ENCODE data around the gene AIFM2.
"Not testable (repeated sequence)": the region's sequence is repeated elsewhere in the genome, so short reads cannot be mapped to it uniquely, and the experiment has no call there.

Gene AIFM2

DNA sequence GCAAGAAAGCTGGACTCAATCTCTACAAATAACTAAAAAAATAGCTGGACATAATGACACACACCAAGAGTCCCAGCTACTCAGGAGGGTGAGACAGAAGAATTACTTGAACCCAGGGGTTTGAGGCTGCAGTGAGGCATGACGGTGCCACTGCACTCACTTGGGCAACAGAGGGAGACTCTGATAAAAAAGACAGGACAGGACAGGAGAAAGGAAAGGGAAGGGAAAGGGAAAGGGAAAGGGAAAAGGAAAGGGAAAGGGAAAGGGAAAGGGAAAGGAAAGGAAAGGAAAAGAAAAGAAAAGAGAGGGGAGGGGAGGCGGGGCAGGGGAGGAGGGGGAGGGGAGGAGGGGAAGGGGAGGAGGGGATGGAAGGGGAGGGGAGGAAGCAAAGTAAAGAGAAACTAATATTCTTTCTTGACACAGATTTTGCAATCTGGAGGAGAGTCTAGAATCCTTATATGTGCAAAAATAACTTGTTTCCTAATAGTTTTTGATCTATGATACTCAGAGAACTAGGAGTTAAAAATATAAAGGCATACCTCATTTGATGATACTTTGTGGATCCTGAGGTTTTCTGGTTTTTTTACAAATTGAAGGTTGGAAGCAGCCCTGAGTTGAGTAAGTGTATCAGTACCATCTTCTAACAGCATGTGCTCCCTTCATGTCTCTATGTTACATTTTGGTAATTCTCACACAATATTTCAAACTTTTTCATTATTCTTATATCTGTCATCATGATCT, 29.7 kb upstream of the AIFM2 start:
- H3K4me1 ChIP-seq (ENCODE audit: control insufficient read depth, insufficient read depth, low read length) = peaks cover 3% of the 10 kb centered on the region; the same call in 1 of the 2 replicates

DNA sequence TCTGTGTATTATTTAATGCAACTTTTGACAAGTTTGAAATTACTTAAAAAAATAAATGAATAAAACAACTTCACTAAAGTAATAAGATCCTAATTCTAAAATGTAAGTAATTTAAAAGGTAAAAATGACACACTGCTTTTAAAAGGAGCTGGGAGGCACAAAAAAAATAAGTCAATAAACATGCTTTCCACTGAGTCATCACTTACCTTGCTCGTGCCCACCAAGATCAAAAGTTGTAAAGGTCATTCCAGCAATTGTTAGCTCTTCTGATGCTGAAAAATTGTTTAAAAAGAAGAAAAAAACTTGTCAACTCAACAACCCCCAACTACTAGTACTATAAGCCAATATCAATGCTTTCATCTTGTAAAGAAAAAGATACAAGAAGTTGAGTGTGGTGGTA, 28.2 kb upstream of the AIFM2 start:
- CTCF ChIA-PET = interaction anchor here (0.5 to 1.8 kb wide), 3 partner anchors 14 to 893 kb away, joined by 3 to 6 read pairs (median 3); partner anchors contain the start of gene TYSND1

More for the DNA sequence above, 29.7 kb upstream of the AIFM2 start:
- Histone ChIP-seq H3K4me3 (ENCODE audit: low read depth, low read length) (no peak overlapping the region), H3K27ac (ENCODE audit: extremely low read depth, low read depth, low read length) (no peak overlapping the region), H3K36me3 (ENCODE audit: control insufficient read depth in 2 of 2, insufficient read depth in 1 of 2, low read length in 2 of 2) (peaks cover 21 to 75% of the 10 kb centered on the region in 2 experiments), H3K9me3 (ENCODE audit: control insufficient read depth, insufficient read depth, low read depth, low read length) (no peaks in the 10 kb centered on the region)
- ChIA-PET CTCF (interaction anchor here (0.5 to 1.8 kb wide), 3 partner anchors 15 to 788 kb away, joined by 3 to 6 read pairs (median 3); partner anchors contain the start of gene TYSND1), POLR2A (interaction anchor here (0.9 kb wide), 1 partner anchor 15 kb away, joined by 5 read pairs; the partner anchor contains the start of gene TYSND1)
- peak; percentile 64; the same call in 1 of the 2 replicates for TF ChIP-seq IKZF3 (tag by site-specific recombination; IDR thresholded peaks at IDR 0.05)
- peak; percentile 100 for TF ChIP-seq PRDM1 (tag by site-specific recombination; IDR thresholded peaks at IDR 0.05)
- TF ChIP-seq ZNF174 (tag by site-specific recombination; IDR thresholded peaks at IDR 0.05) = no peak

DNA sequence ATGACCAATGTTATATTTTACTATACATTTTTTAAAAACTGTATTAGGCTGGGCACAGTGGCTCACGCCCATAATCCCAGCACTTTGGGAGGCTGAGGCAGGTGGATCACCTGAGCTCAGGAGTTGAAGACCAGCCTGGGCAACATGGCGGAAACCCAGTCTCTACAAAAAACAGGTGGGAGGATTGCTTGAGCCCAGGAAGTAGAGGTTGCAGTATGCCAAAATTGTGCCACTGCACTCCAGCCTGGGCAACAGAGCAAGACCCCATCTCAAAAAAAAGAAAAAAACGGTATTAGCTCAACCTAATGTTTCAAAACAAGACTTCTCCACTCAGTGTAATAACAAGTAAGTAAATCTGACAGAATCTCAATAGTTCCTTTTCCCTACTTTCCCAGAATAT, 26.7 kb upstream of the AIFM2 start:
- H3K36me3 ChIP-seq (ENCODE audit: control insufficient read depth in 2 of 2, insufficient read depth in 1 of 2, low read length in 2 of 2) = peaks cover 33 to 81% of the 10 kb centered on the region in 2 experiments
- not testable (repeated sequence) for H3K4me3 ChIP-seq (ENCODE audit: low read depth, low read length); H3K4me1 ChIP-seq (ENCODE audit: control insufficient read depth, insufficient read depth, low read length); H3K9me3 ChIP-seq (ENCODE audit: control insufficient read depth, insufficient read depth, low read depth, low read length); H3K27ac ChIP-seq (ENCODE audit: extremely low read depth, low read depth, low read length)
- ChIA-PET POLR2A (interaction anchor here (1.0 to 1.5 kb wide), 2 partner anchors 11 to 13 kb away, joined by 4 to 8 read pairs; partner anchors contain the start of genes SAR1A and TYSND1), CTCF (interaction anchor here (5.5 kb wide), 1 partner anchor 13 kb away, joined by 43 read pairs; the partner anchor contains the start of gene TYSND1)
- peak; percentile 90 for TF ChIP-seq ZNF121 (tag by site-specific recombination; IDR thresholded peaks at IDR 0.05)

More for the DNA sequence above, 28.2 kb upstream of the AIFM2 start:
- POLR2A ChIA-PET = interaction anchor here (1.0 to 1.7 kb wide), 2 partner anchors 10 to 14 kb away, joined by 4 to 7 read pairs; partner anchors contain the start of genes SAR1A and TYSND1
- Histone ChIP-seq H3K36me3 (ENCODE audit: control insufficient read depth in 2 of 2, insufficient read depth in 1 of 2, low read length in 2 of 2) (peaks cover 32 to 78% of the 10 kb centered on the region in 2 experiments), H3K4me3 (ENCODE audit: low read depth, low read length) (no peak overlapping the region), H3K4me1 (ENCODE audit: control insufficient read depth, insufficient read depth, low read length) (peaks cover 3% of the 10 kb centered on the region; the same call in 1 of the 2 replicates), H3K27ac (ENCODE audit: extremely low read depth, low read depth, low read length) (no peak overlapping the region), H3K9me3 (ENCODE audit: control insufficient read depth, insufficient read depth, low read depth, low read length) (no peaks in the 10 kb centered on the region)
- no peak for TF ChIP-seq ZNF596 (tag by site-specific recombination; IDR thresholded peaks at IDR 0.05)
- no peak for TF ChIP-seq ZNF23 (tag by site-specific recombination; IDR thresholded peaks at IDR 0.05; ENCODE audit: borderline replicate concordance)
- no peak for TF ChIP-seq ZNF660 (tag by site-specific recombination; IDR thresholded peaks at IDR 0.05)

DNA sequence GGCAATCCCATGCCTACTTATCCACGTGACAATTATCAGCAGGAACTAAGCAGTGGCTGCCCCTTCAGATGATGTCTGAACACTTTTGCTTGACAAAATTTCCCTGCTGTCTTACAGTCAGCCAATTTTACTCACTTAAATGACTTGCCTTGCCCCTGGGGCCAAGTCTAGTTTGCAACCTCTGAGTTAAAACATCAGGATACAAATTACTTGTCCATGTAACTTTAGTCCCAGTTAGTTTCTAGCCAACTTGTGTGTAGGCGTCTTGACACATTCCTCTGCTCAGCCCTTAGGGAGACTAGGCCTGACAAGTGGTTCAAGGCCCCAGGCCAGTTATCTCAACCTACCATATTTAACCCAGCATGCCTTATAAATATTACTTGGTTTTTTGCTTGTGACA, 25.5 kb upstream of the AIFM2 start:
- Histone ChIP-seq H3K4me3 (ENCODE audit: low read depth, low read length) (no peak overlapping the region), H3K27ac (ENCODE audit: extremely low read depth, low read depth, low read length) (no peak overlapping the region), H3K36me3 (ENCODE audit: control insufficient read depth in 2 of 2, insufficient read depth in 1 of 2, low read length in 2 of 2) (peaks cover 40 to 86% of the 10 kb centered on the region in 2 experiments), H3K4me1 (ENCODE audit: control insufficient read depth, insufficient read depth, low read length) (peaks cover 3% of the 10 kb centered on the region; the same call in 1 of the 2 replicates), H3K9me3 (ENCODE audit: control insufficient read depth, insufficient read depth, low read depth, low read length) (no peaks in the 10 kb centered on the region)
- POLR2A ChIA-PET = interaction anchor here (2.5 kb wide), 1 partner anchor 12 kb away, joined by 17 read pairs; the partner anchor contains the start of gene TYSND1
- TF ChIP-seq ZNF544 (tag by site-specific recombination; IDR thresholded peaks at IDR 0.05) (no peak), ZFHX2 (tag by site-specific recombination; conservative IDR thresholded peaks at IDR 0.05) (no peak), ZNF16 (tag by site-specific recombination; IDR thresholded peaks at IDR 0.05; ENCODE audit: low read depth) (no peak)
- CTCF ChIA-PET = interaction anchor here (1.0 to 5.5 kb wide), 2 partner anchors 12 to 207 kb away, joined by 4 to 43 read pairs; partner anchors contain the start of gene TYSND1

DNA sequence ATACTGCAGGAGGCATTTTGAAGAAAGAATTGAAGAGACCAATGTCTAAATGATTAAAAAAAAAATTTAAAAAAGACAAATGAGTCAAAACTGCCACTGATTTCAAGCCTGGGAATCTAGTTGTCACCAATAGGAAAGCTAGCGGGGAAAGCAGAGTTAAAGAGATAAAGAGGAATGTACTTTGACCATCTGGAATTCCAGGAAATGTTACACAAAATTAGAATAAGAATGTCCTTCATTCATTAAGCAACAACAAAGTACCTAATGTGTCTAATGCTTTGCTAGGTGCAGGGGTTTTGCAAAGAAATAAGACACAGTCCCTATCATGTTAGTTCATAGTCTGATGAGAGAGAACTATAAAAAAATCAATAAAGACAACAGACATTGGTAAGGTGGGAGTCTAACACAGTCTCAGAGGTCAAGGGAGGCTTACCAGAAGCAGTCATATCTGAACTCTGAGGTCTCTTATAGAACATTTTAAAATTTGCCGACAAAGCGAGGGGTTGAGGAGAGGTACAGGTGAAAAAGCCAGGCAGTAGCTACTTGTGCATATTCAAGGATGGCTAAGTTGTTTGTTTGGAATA, 22.7 kb upstream of the AIFM2 start:
- CTCF ChIA-PET = interaction anchor here (0.6 to 5.5 kb wide), 4 partner anchors 9 to 220 kb away, joined by 3 to 43 read pairs (median 4); partner anchors contain the start of gene TYSND1
- TF ChIP-seq, protein P1, sequence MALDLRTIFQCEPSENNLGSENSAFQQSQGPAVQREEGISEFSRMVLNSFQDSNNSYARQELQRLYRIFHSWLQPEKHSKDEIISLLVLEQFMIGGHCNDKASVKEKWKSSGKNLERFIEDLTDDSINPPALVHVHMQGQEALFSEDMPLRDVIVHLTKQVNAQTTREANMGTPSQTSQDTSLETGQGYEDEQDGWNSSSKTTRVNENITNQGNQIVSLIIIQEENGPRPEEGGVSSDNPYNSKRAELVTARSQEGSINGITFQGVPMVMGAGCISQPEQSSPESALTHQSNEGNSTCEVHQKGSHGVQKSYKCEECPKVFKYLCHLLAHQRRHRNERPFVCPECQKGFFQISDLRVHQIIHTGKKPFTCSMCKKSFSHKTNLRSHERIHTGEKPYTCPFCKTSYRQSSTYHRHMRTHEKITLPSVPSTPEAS (tag by site-specific recombination; IDR thresholded peaks at IDR 0.05) = no peak
- TF ChIP-seq HOXD13 (CRISPR knock-in tag; IDR thresholded peaks at IDR 0.05; ENCODE audit: borderline replicate concordance) (no peak), ZNF433 (tag by site-specific recombination; IDR thresholded peaks at IDR 0.05; ENCODE audit: low read depth) (no peak), ZNF549 (tag by site-specific recombination; IDR thresholded peaks at IDR 0.05) (no peak), ZNF138 (tag by site-specific recombination; IDR thresholded peaks at IDR 0.05; ENCODE audit: borderline replicate concordance) (no peak), ZNF791 (tag by site-specific recombination; IDR thresholded peaks at IDR 0.05) (no peak), ZFP3 (tag by site-specific recombination; IDR thresholded peaks at IDR 0.05; ENCODE audit: low read depth) (no peak), ZNF24 (tag by site-specific recombination; IDR thresholded peaks at IDR 0.05) (no peak), ZNF335 (tag by site-specific recombination; conservative IDR thresholded peaks at IDR 0.05) (no peak)
- TF ChIP-seq, protein P2, sequence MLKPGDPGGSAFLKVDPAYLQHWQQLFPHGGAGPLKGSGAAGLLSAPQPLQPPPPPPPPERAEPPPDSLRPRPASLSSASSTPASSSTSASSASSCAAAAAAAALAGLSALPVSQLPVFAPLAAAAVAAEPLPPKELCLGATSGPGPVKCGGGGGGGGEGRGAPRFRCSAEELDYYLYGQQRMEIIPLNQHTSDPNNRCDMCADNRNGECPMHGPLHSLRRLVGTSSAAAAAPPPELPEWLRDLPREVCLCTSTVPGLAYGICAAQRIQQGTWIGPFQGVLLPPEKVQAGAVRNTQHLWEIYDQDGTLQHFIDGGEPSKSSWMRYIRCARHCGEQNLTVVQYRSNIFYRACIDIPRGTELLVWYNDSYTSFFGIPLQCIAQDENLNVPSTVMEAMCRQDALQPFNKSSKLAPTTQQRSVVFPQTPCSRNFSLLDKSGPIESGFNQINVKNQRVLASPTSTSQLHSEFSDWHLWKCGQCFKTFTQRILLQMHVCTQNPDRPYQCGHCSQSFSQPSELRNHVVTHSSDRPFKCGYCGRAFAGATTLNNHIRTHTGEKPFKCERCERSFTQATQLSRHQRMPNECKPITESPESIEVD (tag by site-specific recombination; IDR thresholded peaks at IDR 0.05) = no peak

More for the DNA sequence above, 22.7 kb upstream of the AIFM2 start:
- POLR2A ChIA-PET = interaction anchor here (0.6 to 2.5 kb wide), 4 partner anchors 9 to 100 kb away, joined by 3 to 17 read pairs (median 6); partner anchors contain the start of gene TYSND1
- Histone ChIP-seq H3K27ac (ENCODE audit: extremely low read depth, low read depth, low read length) (no peak overlapping the region), H3K36me3 (ENCODE audit: control insufficient read depth in 2 of 2, insufficient read depth in 1 of 2, low read length in 2 of 2) (peaks cover 51 to 96% of the 10 kb centered on the region in 2 experiments), H3K4me3 (ENCODE audit: low read depth, low read length) (no peak overlapping the region), H3K9me3 (ENCODE audit: control insufficient read depth, insufficient read depth, low read depth, low read length) (no peaks in the 10 kb centered on the region), H3K4me1 (ENCODE audit: control insufficient read depth, insufficient read depth, low read length) (no peaks in the 10 kb centered on the region)
